HG03175 (cell line): ENCODE measurements around the gene MTARC2.
A peak's percentile ranks its signal among the peaks of the same experiment; 100 is the strongest.

ENCODE experiments used
- ATAC-seq: cut with Tn5 transposase; IDR thresholded peaks from one replicate; pipeline ENCODE4 v1.9.1; 2021; ENCODE audit warnings: mild to moderate bottlenecking, moderate library complexity; ENCODE audit not compliant: unreplicated experiment

Gene MTARC2

GRCh38 chr1:220767312-220768125, 19.4 kb downstream of the MTARC2 start:
- ATAC-seq, result no peak

- ATAC-seq, result no peak
Measured at GRCh38 chr1:220768126-220768601, 20.0 kb downstream of the MTARC2 start.

- no peak for ATAC-seq
Measured at GRCh38 chr1:220769205-220769604, 21.1 kb downstream of the MTARC2 start.

DNA sequence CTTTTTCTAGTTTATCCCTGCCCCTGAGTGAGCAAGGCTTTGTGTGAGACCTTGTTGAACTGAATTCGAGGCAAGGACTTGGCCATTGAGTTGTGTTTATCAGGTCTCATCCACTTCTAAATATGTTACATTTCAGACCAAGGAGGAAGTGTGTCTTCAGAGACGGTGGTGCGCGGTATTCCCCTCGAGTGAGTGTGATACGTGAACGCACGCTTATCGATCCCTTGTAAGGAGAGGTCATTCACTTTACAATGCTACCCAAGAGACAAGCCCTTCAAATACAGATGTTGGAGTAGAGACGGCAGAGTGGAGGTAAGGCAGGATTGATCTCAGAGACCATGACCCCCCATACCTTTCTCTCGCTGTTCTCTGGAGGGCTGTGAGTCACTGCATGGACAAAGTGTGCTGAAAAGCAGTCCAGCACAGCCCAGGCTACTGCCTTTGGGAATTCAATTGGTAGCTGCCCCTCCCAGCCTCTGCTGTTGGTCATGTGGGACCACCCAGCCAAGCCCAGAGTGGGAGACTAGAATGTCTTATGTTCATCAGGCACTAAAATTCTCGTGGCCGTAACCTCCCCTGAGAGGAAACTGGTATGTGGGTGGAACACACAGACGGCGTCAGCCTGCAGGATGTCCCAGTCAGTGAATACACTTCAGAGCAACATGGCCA, 22.3 kb downstream of the MTARC2 start:
- ATAC-seq, result peak; percentile 63

GRCh38 chr1:220772846-220773245, 24.7 kb downstream of the MTARC2 start:
- no peak for ATAC-seq

- ATAC-seq, result no peak
Measured at GRCh38 chr1:220775240-220775853, 27.2 kb downstream of the MTARC2 start.

- no peak for ATAC-seq
Measured at GRCh38 chr1:220776254-220776653, 28.1 kb downstream of the MTARC2 start.

DNA sequence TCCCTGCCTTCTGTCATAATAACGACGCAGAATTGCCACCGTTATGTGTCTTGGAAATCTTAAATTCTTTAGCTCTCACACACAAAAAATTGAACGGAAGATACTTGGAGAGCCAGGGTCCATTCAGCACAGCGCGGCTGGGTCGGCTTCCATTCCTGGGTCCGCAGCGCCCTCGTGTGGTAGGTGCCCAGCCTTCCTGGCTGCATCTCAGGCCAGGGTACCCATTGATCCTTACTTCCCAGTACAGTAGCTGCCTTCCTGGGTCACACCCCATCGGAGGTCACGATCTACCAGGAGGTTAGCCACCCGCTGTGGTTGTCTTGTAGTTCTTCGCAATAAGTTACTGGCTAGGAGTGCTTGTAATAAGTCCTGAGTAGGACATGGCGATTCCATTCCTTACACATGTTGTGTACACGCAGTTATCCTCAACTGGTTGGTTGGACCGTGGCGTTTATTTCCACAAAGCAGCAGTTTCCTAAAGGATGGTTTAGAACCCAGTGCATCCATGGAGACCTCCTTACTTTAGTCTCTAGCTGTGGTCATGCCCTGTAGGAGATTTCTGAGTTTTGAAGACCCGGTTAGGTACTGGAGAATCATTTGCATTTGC, 28.7 kb downstream of the MTARC2 start:
- peak; percentile 73 for ATAC-seq

DNA sequence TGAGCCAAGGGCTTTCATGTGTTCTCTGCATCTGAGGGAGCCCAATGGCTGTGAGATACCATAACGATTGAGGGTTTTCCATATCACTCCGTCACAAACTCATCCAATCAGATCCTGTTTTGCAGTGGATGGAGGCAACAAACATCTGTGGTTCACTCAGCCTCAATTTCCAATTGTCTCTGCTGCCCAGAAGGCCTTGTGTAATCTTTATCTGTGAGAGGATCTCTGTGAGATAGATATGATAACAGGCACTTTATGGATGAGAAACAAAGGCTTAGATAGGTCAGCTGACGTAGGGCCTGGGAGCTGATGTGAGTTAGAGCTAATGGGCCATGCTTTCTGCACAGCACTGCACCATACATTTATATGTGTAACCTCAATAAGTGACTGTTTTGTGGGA, 35.3 kb downstream of the MTARC2 start:
- no peak for ATAC-seq

GRCh38 chr1:220784751-220785150, 36.6 kb downstream of the MTARC2 start:
- no peak for ATAC-seq

- ATAC-seq, result no peak
Measured at GRCh38 chr1:220785166-220786056, 37.3 kb downstream of the MTARC2 start.

- ATAC-seq, result peak; percentile 31
Measured at GRCh38 chr1:220786057-220786336, 37.9 kb downstream of the MTARC2 start.

DNA sequence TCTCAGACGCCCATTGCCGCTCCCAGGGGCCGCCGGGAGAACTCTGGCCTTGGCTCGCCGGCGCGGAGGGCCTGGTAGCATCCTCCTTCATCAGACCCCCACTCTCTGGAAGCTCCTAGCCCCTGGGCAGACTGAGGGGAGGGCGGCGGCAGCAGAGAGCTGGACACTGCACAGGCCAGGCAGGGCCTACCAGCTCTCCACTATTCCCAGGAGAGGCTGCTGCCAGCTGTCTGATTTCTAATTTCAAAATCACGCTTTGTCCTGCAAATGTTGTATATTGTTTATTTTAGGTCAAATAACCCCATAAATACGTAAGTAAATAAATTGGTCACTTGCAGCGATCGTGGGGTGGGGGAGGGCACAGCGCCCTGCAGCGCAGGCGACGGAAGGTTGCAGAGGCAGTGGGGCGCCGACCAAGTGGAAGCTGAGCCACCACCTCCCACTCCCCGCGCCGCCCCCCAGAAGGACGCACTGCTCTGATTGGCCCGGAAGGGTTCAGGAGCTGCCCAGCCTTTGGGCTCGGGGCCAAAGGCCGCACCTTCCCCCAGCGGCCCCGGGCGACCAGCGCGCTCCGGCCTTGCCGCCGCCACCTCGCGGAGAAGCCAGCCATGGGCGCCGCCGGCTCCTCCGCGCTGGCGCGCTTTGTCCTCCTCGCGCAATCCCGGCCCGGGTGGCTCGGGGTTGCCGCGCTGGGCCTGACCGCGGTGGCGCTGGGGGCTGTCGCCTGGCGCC, 38.4 kb downstream of the MTARC2 start, which contains the start of gene MTARC1:
MTARC1 (plus strand) TSS at position 577 of the 732 bp plus-strand sequence; CDS start at position 609, 32 bp downstream.
- ATAC-seq, result peak; percentile 55

GRCh38 chr1:220787069-220787619, 39.0 kb downstream of the MTARC2 start:
- ATAC-seq, result peak; percentile 31

GRCh38 chr1:220788900-220789299, 40.8 kb downstream of the MTARC2 start:
- no peak for ATAC-seq

DNA sequence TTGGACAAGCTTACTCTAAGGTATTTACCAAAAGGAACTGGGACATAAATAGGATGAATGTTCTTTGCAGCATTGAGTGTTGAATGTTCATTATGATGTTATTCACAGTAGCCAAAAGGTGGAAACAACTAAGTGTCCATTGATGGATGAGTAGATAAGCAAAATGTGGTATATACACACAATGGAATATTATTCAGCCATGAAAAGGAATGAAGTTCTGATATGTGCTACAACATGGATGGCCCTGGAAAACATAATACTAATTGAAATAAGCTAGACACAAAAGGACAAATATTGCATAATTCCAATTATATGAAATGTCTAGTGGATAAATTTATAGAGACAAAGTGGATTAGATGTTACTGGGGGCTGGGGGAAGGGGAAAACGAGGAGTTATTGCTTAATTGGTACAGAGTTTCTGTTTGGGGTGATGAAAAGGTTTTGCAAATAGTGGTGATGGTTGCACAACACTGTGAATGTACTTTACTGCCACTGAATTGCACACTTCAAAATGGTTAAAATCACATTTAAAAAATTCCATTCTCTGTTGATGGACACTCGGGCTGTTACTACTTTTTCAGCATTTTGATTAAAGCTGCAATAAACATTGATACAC, 41.5 kb downstream of the MTARC2 start:
- ATAC-seq, result no peak

GRCh38 chr1:220791285-220791684, 43.2 kb downstream of the MTARC2 start:
- ATAC-seq, result no peak

DNA sequence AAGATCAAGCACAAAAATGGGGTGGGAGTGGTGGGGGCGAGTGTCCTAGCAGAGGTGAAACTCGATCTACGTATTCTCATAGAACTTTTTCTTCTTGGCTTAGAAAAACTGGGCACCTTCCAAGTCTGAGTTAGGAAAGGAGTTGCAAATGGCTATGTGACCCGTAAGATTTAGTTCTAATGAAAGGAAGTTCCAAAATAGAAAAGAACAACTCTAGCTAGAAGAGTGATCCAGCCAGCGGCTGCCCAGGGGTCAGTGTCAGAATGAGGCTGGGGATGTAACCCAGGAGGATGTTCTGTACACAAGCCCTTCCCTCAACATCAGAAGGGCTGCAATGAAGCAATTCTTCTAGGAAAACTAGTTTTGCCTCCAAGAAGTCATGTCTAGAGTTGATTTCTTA, 43.8 kb downstream of the MTARC2 start:
- no peak for ATAC-seq

DNA sequence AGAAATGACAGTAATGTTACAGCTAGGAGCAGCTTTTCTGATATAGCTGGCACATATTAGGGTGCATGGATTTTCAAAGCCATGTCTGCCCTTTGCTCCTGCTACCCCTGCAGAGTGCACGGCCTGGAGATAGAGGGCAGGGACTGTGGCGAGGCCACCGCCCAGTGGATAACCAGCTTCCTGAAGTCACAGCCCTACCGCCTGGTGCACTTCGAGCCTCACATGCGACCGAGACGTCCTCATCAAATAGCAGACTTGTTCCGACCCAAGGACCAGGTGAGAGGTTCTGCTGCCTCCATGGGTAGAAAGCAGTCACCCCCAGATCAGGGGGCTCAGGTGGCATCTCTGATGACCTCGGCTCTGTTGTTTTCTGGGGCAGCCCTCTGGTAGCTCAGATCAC, 48.4 kb downstream of the MTARC2 start:
- ATAC-seq, result no peak
